ENCODE measurements around the gene NFIB.

GRCh38 chr9:14231196-14231990 is 82.5 kb downstream of the NFIB start:
- TF ChIP-seq YY1 (IDR thresholded peaks at IDR 0.05; ENCODE audit: insufficient read depth, insufficient read length) (no peak), ZNF274 (IDR thresholded peaks at IDR 0.05; ENCODE audit: low read depth, low read length) (no peak), SUZ12 (IDR thresholded peaks at IDR 0.05; ENCODE audit: extremely low read depth, insufficient read depth, insufficient read length) (no peak)

All from NT2/D1 (cell line).